GM19438 (cell line): ENCODE data around the gene ARHGAP25.

Experiments used
- ATAC-seq: cut with Tn5 transposase; IDR thresholded peaks from one replicate; pipeline ENCODE4 v1.9.1; 2021; ENCODE audit warnings: low read depth; ENCODE audit not compliant: unreplicated experiment

ARHGAP25 gene

GRCh38 chr2:68734688-68735525 lies at the start of gene ARHGAP25:
Gene ARHGAP25, plus strand, starts transcription at chr2:68734811. Its CDS starts 389 bp downstream, at chr2:68735200.
- ATAC-seq, result peak; percentile 51

- no peak for ATAC-seq
These were observed 48.4 kb upstream of the ARHGAP25 start for GRCh38 chr2:68686178-68686577.

GRCh38 chr2:68687018-68687417 lies 47.6 kb upstream of the ARHGAP25 start:
- no peak for ATAC-seq

GRCh38 chr2:68689553-68690537 lies 44.8 kb upstream of the ARHGAP25 start:
- ATAC-seq, result peak; percentile 85

GRCh38 chr2:68690851-68691250 lies 43.8 kb upstream of the ARHGAP25 start:
- no peak for ATAC-seq

GRCh38 chr2:68692511-68692910 lies 42.1 kb upstream of the ARHGAP25 start:
- ATAC-seq, result no peak

GRCh38 chr2:68693951-68694350 lies 40.7 kb upstream of the ARHGAP25 start:
- ATAC-seq, result no peak

GRCh38 chr2:68695971-68696370 lies 38.6 kb upstream of the ARHGAP25 start:
- ATAC-seq, result no peak

GRCh38 chr2:68696554-68696953 lies 38.1 kb upstream of the ARHGAP25 start:
- ATAC-seq, result no peak

- no peak for ATAC-seq
These were observed 35.8 kb upstream of the ARHGAP25 start for GRCh38 chr2:68698567-68699377.

GRCh38 chr2:68700560-68700959 lies 34.1 kb upstream of the ARHGAP25 start:
- no peak for ATAC-seq

GRCh38 chr2:68706637-68707036 lies 28.0 kb upstream of the ARHGAP25 start:
- no peak for ATAC-seq

GRCh38 chr2:68708629-68709028 lies 26.0 kb upstream of the ARHGAP25 start:
- no peak for ATAC-seq

GRCh38 chr2:68709421-68709911 lies 25.1 kb upstream of the ARHGAP25 start:
- no peak for ATAC-seq

- no peak for ATAC-seq
These were observed 24.3 kb upstream of the ARHGAP25 start for GRCh38 chr2:68710336-68710735.

- no peak for ATAC-seq
These were observed 23.9 kb upstream of the ARHGAP25 start for GRCh38 chr2:68710756-68711155.

- peak; percentile 89 for ATAC-seq
These were observed 19.7 kb upstream of the ARHGAP25 start for GRCh38 chr2:68714866-68715265.

GRCh38 chr2:68715353-68716041 lies 19.1 kb upstream of the ARHGAP25 start:
- ATAC-seq, result peak; percentile 61

GRCh38 chr2:68716604-68717304 lies 17.9 kb upstream of the ARHGAP25 start:
- ATAC-seq, result no peak
